SK-N-SH (cell line): Measurements from ENCODE around the gene STARD13. TPM values are rescaled to one million over a fixed set of nuclear protein-coding genes. Genes with fewer than 3 reads are reported as not detected.
A peak's percentile ranks its signal among the peaks of the same experiment; 100 is the strongest.

ENCODE experiments used
- CTCF ChIA-PET: fragments of 300-600, 350-600 bp; formaldehyde crosslinking; extraction: SDS; loops from one replicate; lab custom pipeline; 2021; lab: Yijun Ruan, JAX
- POLR2A ChIA-PET: fragments of 350-600 bp; sonication (Branson Sonifier 250); formaldehyde crosslinking; extraction: SDS; loops from one replicate; lab custom pipeline; 2020; ENCODE audit warnings: antibody characterized with exemption, inconsistent platforms; lab: Yijun Ruan, JAX
- DNase-seq: peaks from one replicate; pipeline ENCODE4 v3.0.0; 2012
- H2AFZ ChIP-seq: fragments of 200-600 bp; sonication (generic); 2 replicates; pipeline ENCODE4 v1.8.1; 2016; ENCODE audit warnings: antibody characterized with exemption, mild to moderate bottlenecking, low read depth
- H3F3A ChIP-seq: fragments of 200-600 bp; sonication (generic); replicated peaks from 2 replicates; pipeline ENCODE3; 2016; ENCODE audit warnings: antibody characterized with exemption, mild to moderate bottlenecking; ENCODE audit not compliant: insufficient read depth
- H3K27ac ChIP-seq, 2 experiments: fragments of 200-500 bp in 1 of 2; fragments of 200-600 bp in 1 of 2; sonication (Bioruptor generic) in 1 of 2; sonication (generic), shearing (Covaris generic) in 1 of 2; 2 replicates each; pipeline versions ENCODE4 v1.5.1 to v1.6.1; 2014 to 2016; ENCODE audit warnings: low read depth in 2 of 2, inconsistent platforms in 1 of 2, low read length in 1 of 2, mild to moderate bottlenecking in 1 of 2, mixed read lengths in 1 of 2
- H3K27me3 ChIP-seq: fragments of 200-600 bp; sonication (generic), shearing (Covaris generic); 2 replicates; pipeline ENCODE4 v1.6.1; 2016; ENCODE audit warnings: mixed run types; ENCODE audit not compliant: insufficient read depth
- H3K36me3 ChIP-seq, 2 experiments: fragments of 200-500 bp in 1 of 2; fragments of 200-600 bp in 1 of 2; sonication (Bioruptor generic) in 1 of 2; sonication (generic) in 1 of 2; replicated peaks in 1 of 2; 2 replicates each; pipeline versions ENCODE3 to v1.5.1; 2014 to 2016; ENCODE audit warnings: low read length in 1 of 2, mild to moderate bottlenecking in 1 of 2; ENCODE audit not compliant: insufficient read depth in 2 of 2, control insufficient read depth in 1 of 2
- H3K4me1 ChIP-seq, 2 experiments: fragments of 200-500 bp in 1 of 2; fragments of 200-600 bp in 1 of 2; sonication (Bioruptor generic) in 1 of 2; sonication (generic), shearing (Covaris generic) in 1 of 2; 2 replicates each; pipeline versions ENCODE4 v1.5.1 to v1.6.1; 2014 to 2016; ENCODE audit warnings: low read depth in 1 of 2, low read length in 1 of 2, mixed run types in 1 of 2; ENCODE audit not compliant: insufficient read depth in 2 of 2, control insufficient read depth in 1 of 2
- H3K4me2 ChIP-seq: fragments of 200-600 bp; sonication (generic), shearing (Covaris generic); 2 replicates; pipeline ENCODE4 v1.6.1; 2017; ENCODE audit warnings: mixed run types
- H3K4me3 ChIP-seq, 2 experiments: fragments of 200-500 bp in 1 of 2; fragments of 200-600 bp in 1 of 2; sonication (Bioruptor generic) in 1 of 2; sonication (generic), shearing (Covaris generic) in 1 of 2; 2 replicates each; pipeline versions ENCODE4 v1.5.1 to v1.8.1; 2014 to 2016; ENCODE audit warnings: low read depth in 2 of 2, inconsistent platforms in 1 of 2, low read length in 1 of 2, mild to moderate bottlenecking in 1 of 2, mixed read lengths in 1 of 2, moderate library complexity in 1 of 2
- H3K79me2 ChIP-seq: fragments of 200-600 bp; sonication (generic); 2 replicates; pipeline ENCODE4 v1.8.1; 2017; ENCODE audit warnings: mild to moderate bottlenecking; ENCODE audit not compliant: insufficient read depth
- H3K9ac ChIP-seq: fragments of 200-600 bp; sonication (generic); 2 replicates; pipeline ENCODE4 v1.6.1; 2017; ENCODE audit warnings: mixed run types
- H3K9me2 ChIP-seq: fragments of 200-600 bp; sonication (generic); 2 replicates; pipeline ENCODE4 v1.6.1; 2017; ENCODE audit warnings: mixed run types
- H3K9me3 ChIP-seq: fragments of 200-600 bp; sonication (generic); 2 replicates; pipeline ENCODE4 v1.6.1; 2017; ENCODE audit warnings: mixed run types, mild to moderate bottlenecking, moderate library complexity
- H4K20me1 ChIP-seq: fragments of 200-600 bp; sonication (generic); 2 replicates; pipeline ENCODE4 v1.6.1; 2017; ENCODE audit warnings: mild to moderate bottlenecking, mixed run types; ENCODE audit not compliant: insufficient read depth
- CHD2 ChIP-seq: fragments of 150-350 bp; IDR thresholded peaks from 2 replicates; pipeline ENCODE4 v1.6.1; 2018; ENCODE audit warnings: low read length; ENCODE audit not compliant: partially characterized antibody
- CTCF ChIP-seq: fragments of 200-600 bp; sonication (generic); IDR thresholded peaks from 2 replicates; pipeline ENCODE4 v1.6.1; 2017; ENCODE audit warnings: antibody characterized with exemption, mild to moderate bottlenecking, moderate library complexity
- ELF1 ChIP-seq: IDR thresholded peaks from 2 replicates; pipeline ENCODE4 v1.4.0; 2012
- EP300 ChIP-seq, 2 experiments: IDR thresholded peaks; 2 replicates each; pipeline versions ENCODE4 v1.4.0 to v1.6.1; 2012; ENCODE audit warnings: borderline replicate concordance in 1 of 2, low read depth in 1 of 2, low read length in 1 of 2
- FOXJ3 ChIP-seq: sonication (generic); formaldehyde crosslinking; IDR thresholded peaks from 2 replicates; pipeline ENCODE4 v1.5.1; 2020; ENCODE audit warnings: mild to moderate bottlenecking, missing genetic modification reagents
- GATA2 ChIP-seq: sonication (generic); formaldehyde crosslinking; IDR thresholded peaks from 2 replicates; pipeline ENCODE4 v1.5.0; 2020; ENCODE audit warnings: mild to moderate bottlenecking, missing genetic modification reagents
- IRF3 ChIP-seq: fragments of 150-350 bp; IDR thresholded peaks from 2 replicates; pipeline ENCODE4 v1.6.1; 2016; ENCODE audit warnings: mild to moderate bottlenecking, low read depth, low read length
- JUND ChIP-seq: IDR thresholded peaks from 2 replicates; pipeline ENCODE4 v1.4.0; 2012
- MEF2A ChIP-seq: IDR thresholded peaks from 2 replicates; pipeline ENCODE4 v1.4.0; 2012; ENCODE audit warnings: low read depth, borderline replicate concordance
- MXI1 ChIP-seq: IDR thresholded peaks from 2 replicates; pipeline ENCODE4 v1.6.1; 2012; ENCODE audit warnings: mild to moderate bottlenecking, low read depth, low read length, improper control_type of control experiment
- NFIC ChIP-seq: IDR thresholded peaks from 2 replicates; pipeline ENCODE4 v1.4.0; 2012; ENCODE audit warnings: borderline replicate concordance
- PBX3 ChIP-seq: IDR thresholded peaks from 2 replicates; pipeline ENCODE4; 2012
- POLR2AphosphoS5 ChIP-seq: IDR thresholded peaks from 2 replicates; pipeline ENCODE4 v1.6.1; 2012; ENCODE audit warnings: low read depth, low read length
- RAD21 ChIP-seq: IDR thresholded peaks from 2 replicates; pipeline ENCODE4 v1.6.1; 2012; ENCODE audit warnings: mild to moderate bottlenecking, low read length
- RCOR1 ChIP-seq: fragments of 150-350 bp; IDR thresholded peaks from 2 replicates; pipeline ENCODE4 v1.6.1; 2017; ENCODE audit warnings: antibody characterized with exemption, low read length
- RFX5 ChIP-seq: IDR thresholded peaks from 2 replicates; pipeline ENCODE4 v1.6.1; 2012; ENCODE audit warnings: mild to moderate bottlenecking, improper control_type of control experiment, low read length
- RXRA ChIP-seq: IDR thresholded peaks from 2 replicates; pipeline ENCODE4 v1.4.0; 2012; ENCODE audit warnings: low read depth, mild to moderate bottlenecking, borderline replicate concordance
- SIN3A ChIP-seq: IDR thresholded peaks from 2 replicates; pipeline ENCODE4 v1.6.1; 2012; ENCODE audit warnings: low read depth, mild to moderate bottlenecking, low read length, moderate library complexity, borderline replicate concordance
- SMC3 ChIP-seq: IDR thresholded peaks from 2 replicates; pipeline ENCODE4 v1.6.1; 2012; ENCODE audit warnings: low read depth, low read length, improper control_type of control experiment
- TAF1 ChIP-seq: IDR thresholded peaks from 2 replicates; pipeline ENCODE4 v1.6.1; 2012; ENCODE audit warnings: low read depth, mild to moderate bottlenecking, low read length, moderate library complexity, borderline replicate concordance
- TCF12 ChIP-seq: IDR thresholded peaks from 2 replicates; pipeline ENCODE4 v1.4.0; 2012
- WGBS: methylation state at CpG from one replicate; pipeline ENCODE4 v1.1.6; 2017; ENCODE audit warnings: low lambda C conversion rate; 5-methylcytosine and 5-hydroxymethylcytosine counted together
- polyA plus RNA-seq, 3 experiments: library from polyadenylated mRNA; depleted of rRNA; stranded (reverse); fragments of >200 nt; gene quantifications; 2 replicates each; pipeline ENCODE4 v1.2.3, GENCODE V29; 2012

The STARD13 gene
- polyA plus RNA-seq, 1 of the 3 experiments (the other 2 are of a cell fraction): 5.7 TPM

- no peaks in the 10 kb centered on the region for H3K36me3 ChIP-seq
- no peaks in the 10 kb centered on the region for H4K20me1 ChIP-seq
- ChIA-PET CTCF (interaction anchor here (1.2 to 2.4 kb wide), 4 partner anchors 14 to 604 kb away, joined by 3 to 7 read pairs (median 6); no protein-coding TSS in a partner anchor), POLR2A (interaction anchor here (0.9 to 1.2 kb wide), 2 partner anchors 9 to 31 kb away, joined by 4 read pairs; no protein-coding TSS in a partner anchor)
- H3K27me3 ChIP-seq: no peaks in the 10 kb centered on the region
- no peaks in the 10 kb centered on the region for H3K9me2 ChIP-seq
- H3K4me3 ChIP-seq: no peak overlapping the region
- peaks cover 40% of the 10 kb centered on the region for H3F3A ChIP-seq
- no peaks in the 10 kb centered on the region for H3K9me3 ChIP-seq
- no peak overlapping the region for H3K9ac ChIP-seq
- 47% methylated on average over 4 of the region's 4 CpGs for WGBS
- peak; percentile 63 for DNase-seq
- peak; percentile 60 for TF ChIP-seq MXI1
- no peak for TF ChIP-seq POLR2AphosphoS5
- TF ChIP-seq GATA2 (CRISPR knock-in tag): peak; percentile 95
- TF ChIP-seq RAD21: peak; percentile 45
- no peak for TF ChIP-seq FOXJ3
- TF ChIP-seq CHD2: peak; percentile 53
- TF ChIP-seq ELF1: no peak
- peak in 1 of 2 experiments; percentile 88; a peak in 2 of 4 replicates for TF ChIP-seq EP300 (IDR thresholded peaks at IDR 0.05; ENCODE audit: borderline replicate concordance in 1 of 2, low read depth in 1 of 2, low read length in 1 of 2)
- peak; percentile 87 for TF ChIP-seq RCOR1
- peak; percentile 14; the same call in 1 of the 2 replicates for TF ChIP-seq SMC3
- H3K27ac ChIP-seq: peak overlapping the region; percentile 93 to 98
- H2AFZ ChIP-seq: no peak overlapping the region
- H3K4me2 ChIP-seq: peak overlapping the region; percentile 51; the same call in 1 of the 2 replicates
- peaks cover 44% of the 10 kb centered on the region for H3K79me2 ChIP-seq
- H3K4me1 ChIP-seq: peaks cover 57 to 66% of the 10 kb centered on the region in 2 experiments; a peak in 3 of 4 replicates
These were observed 93.9 kb downstream of the STARD13 start for GRCh38 chr13:33191425-33192210.

- POLR2A ChIA-PET: interaction anchor here (1.5 kb wide), 1 partner anchor 15 kb away, joined by 3 read pairs; no protein-coding TSS in a partner anchor
These were observed 96.1 kb downstream of the STARD13 start for GRCh38 chr13:33189470-33189869.

More at GRCh38 chr13:33189470-33189869, 96.1 kb downstream of the STARD13 start:
- Histone ChIP-seq H3K9ac (no peak overlapping the region), H3K9me2 (no peaks in the 10 kb centered on the region), H3F3A (peaks cover 29% of the 10 kb centered on the region), H3K4me3 (no peak overlapping the region), H4K20me1 (no peaks in the 10 kb centered on the region), H3K4me2 (no peak overlapping the region), H2AFZ (no peak overlapping the region), H3K9me3 (no peaks in the 10 kb centered on the region), H3K36me3 (no peaks in the 10 kb centered on the region), H3K4me1 (peaks cover 54 to 61% of the 10 kb centered on the region in 2 experiments; a peak in 3 of 4 replicates), H3K27ac (peak overlapping the region; percentile 51 to 82; a peak in 3 of 4 replicates), H3K79me2 (peaks cover 44% of the 10 kb centered on the region), H3K27me3 (no peaks in the 10 kb centered on the region)
- WGBS: 93% methylated on average over 6 of the region's 6 CpGs
- no peak for DNase-seq
- TF ChIP-seq CTCF (no peak), RFX5 (no peak), CHD2 (no peak), NFIC (no peak), FOXJ3 (no peak), EP300 (IDR thresholded peaks at IDR 0.05; ENCODE audit: borderline replicate concordance in 1 of 2, low read depth in 1 of 2, low read length in 1 of 2) (no peak), POLR2AphosphoS5 (no peak), MEF2A (no peak), RXRA (no peak), TCF12 (no peak), ELF1 (no peak), TAF1 (no peak), RAD21 (no peak), PBX3 (no peak), JUND (no peak), IRF3 (no peak), SIN3A (no peak)
- CTCF ChIA-PET: interaction anchor here (1.0 kb wide), 1 partner anchor 77 kb away, joined by 3 read pairs; no protein-coding TSS in a partner anchor
